Karpas-422 (cell line): ENCODE measurements around the gene LARGE1. TPM values are rescaled to one million over a fixed set of nuclear protein-coding genes. Genes with fewer than 3 reads are reported as not detected.
A peak's percentile ranks its signal among the peaks of the same experiment; 100 is the strongest.

Source experiments
- DNase-seq: peaks from one replicate; pipeline ENCODE4 v3.0.0-alpha.2; 2015
- H2AFZ ChIP-seq: fragments of 200-600 bp; sonication (generic); 2 replicates; pipeline ENCODE4 v1.6.1; 2014; ENCODE audit warnings: antibody characterized with exemption, low read length, mixed read lengths
- H3K27ac ChIP-seq: fragments of 200-600 bp; sonication (generic); 2 replicates; pipeline ENCODE4 v1.5.1; 2014; ENCODE audit warnings: mild to moderate bottlenecking, low read length, moderate library complexity
- H3K27me3 ChIP-seq: fragments of 200-600 bp; sonication (generic); 2 replicates; pipeline ENCODE4 v1.6.1; 2014; ENCODE audit warnings: low read length, mixed read lengths
- H3K36me3 ChIP-seq: fragments of 200-600 bp; sonication (generic); 2 replicates; pipeline ENCODE4 v1.6.1; 2014; ENCODE audit warnings: low read length, mixed read lengths; ENCODE audit not compliant: insufficient read depth
- H3K4me1 ChIP-seq: fragments of 200-600 bp; sonication (generic); 2 replicates; pipeline ENCODE4 v1.6.1; 2014; ENCODE audit warnings: mild to moderate bottlenecking, low read length, mixed read lengths
- H3K4me2 ChIP-seq: fragments of 200-600 bp; sonication (generic); 2 replicates; pipeline ENCODE4 v1.6.1; 2014; ENCODE audit warnings: low read length, low read depth, mild to moderate bottlenecking; ENCODE audit not compliant: poor library complexity, severe bottlenecking
- H3K4me3 ChIP-seq: fragments of 200-600 bp; sonication (generic); 2 replicates; pipeline ENCODE4 v1.5.1; 2014; ENCODE audit warnings: mild to moderate bottlenecking, antibody characterized with exemption, low read length, mixed read lengths
- H3K79me2 ChIP-seq: fragments of 200-600 bp; sonication (generic); 2 replicates; pipeline ENCODE4 v1.6.1; 2014; ENCODE audit warnings: mild to moderate bottlenecking, low read length, mixed read lengths
- H3K9ac ChIP-seq: fragments of 200-600 bp; sonication (generic); 2 replicates; pipeline ENCODE4 v1.6.0; 2014; ENCODE audit warnings: low read length
- H3K9me2 ChIP-seq: fragments of 200-600 bp; sonication (generic), shearing (Covaris generic); replicated peaks from 2 replicates; pipeline ENCODE4 v1.6.0; 2014; ENCODE audit warnings: mild to moderate bottlenecking, low read length, moderate library complexity; ENCODE audit not compliant: insufficient read depth
- H3K9me3 ChIP-seq: fragments of 300-700, 200-600 bp; sonication (generic); 2 replicates; pipeline ENCODE4 v1.6.1; 2014; ENCODE audit warnings: low read length, mixed read lengths
- H4K20me1 ChIP-seq: fragments of 200-600 bp; sonication (generic); 2 replicates; pipeline ENCODE4 v1.6.1; 2014; ENCODE audit warnings: mild to moderate bottlenecking, antibody characterized with exemption, low read length, low read depth; ENCODE audit not compliant: insufficient read depth
- total RNA-seq: library from RNA; depleted of rRNA; stranded (reverse); fragments of >200 nt; shearing (Covaris generic); gene quantifications from 2 replicates; pipeline ENCODE4 v1.2.3, GENCODE V29; 2014; ENCODE audit warnings: low replicate concordance

The LARGE1 gene
- total RNA-seq, 1 experiment from 2014 or later: 0.15 TPM

DNA sequence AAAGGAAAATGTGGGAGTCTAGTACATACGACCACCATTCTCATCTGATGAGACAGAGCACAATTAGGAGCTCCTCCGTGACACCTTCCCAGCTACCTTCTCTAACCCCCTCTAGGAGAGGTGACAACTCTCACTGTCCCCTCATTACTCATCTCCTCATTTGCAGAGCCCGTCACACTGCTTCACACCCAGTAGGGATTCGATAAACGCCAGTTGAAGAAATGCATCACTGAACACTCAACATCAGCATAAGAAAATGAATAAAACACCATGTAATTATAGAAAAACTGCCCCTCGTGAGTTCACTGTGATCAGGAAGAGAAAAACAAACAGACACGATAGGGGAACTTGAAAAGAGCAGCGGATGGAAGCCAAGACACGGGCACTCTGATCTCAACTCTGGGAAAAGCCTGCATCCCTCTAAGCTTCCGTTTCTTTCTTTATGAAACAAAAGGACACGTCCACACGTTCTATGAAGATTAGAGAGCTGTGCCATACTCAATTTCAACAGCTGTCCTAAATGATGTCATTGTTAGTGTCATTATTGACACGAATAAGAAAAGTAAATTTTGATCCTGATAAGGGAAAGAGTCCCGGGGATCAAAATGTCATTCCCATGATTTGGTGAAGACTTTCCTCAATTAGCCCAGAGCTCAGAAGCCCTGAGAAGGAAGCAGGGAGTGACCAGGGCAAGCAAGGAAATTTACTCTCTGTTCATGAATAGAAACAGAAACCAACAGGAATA is 356.9 kb downstream of the LARGE1 start:
- Histone ChIP-seq H4K20me1 (no peaks in the 10 kb centered on the region), H2AFZ (peak overlapping the region; percentile 51; the same call in 1 of the 2 replicates), H3K79me2 (no peaks in the 10 kb centered on the region), H3K4me1 (peaks cover 25% of the 10 kb centered on the region), H3K9me2 (no peaks in the 10 kb centered on the region), H3K9ac (no peak overlapping the region), H3K4me2 (peak overlapping the region; percentile 48), H3K9me3 (no peaks in the 10 kb centered on the region), H3K27me3 (no peaks in the 10 kb centered on the region), H3K4me3 (no peak overlapping the region), H3K36me3 (no peaks in the 10 kb centered on the region), H3K27ac (no peak overlapping the region)
- DNase-seq: peak; percentile 55

DNA sequence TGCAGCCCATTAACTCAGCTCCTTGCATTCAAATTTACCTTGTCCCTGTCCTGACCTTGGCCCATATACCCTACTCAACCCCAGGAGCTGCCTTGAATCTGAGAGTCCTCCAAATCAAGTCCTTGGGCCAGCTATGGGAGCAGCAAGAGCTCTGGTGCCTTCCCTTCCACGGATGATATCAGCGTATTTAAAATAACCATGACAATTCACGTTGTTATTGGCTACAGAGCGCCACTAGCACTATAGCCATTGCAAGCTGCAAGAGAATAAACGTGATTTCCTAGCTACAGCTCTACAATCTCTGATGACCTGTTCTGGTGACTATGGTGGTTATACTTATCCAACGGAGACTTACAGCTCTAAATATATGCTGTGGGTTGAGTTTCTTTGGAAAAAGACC is 357.8 kb downstream of the LARGE1 start:
- H3K4me1 ChIP-seq: peaks cover 16% of the 10 kb centered on the region
- H3K27ac ChIP-seq: no peak overlapping the region
- no peaks in the 10 kb centered on the region for H3K79me2 ChIP-seq
- H3K9me2 ChIP-seq: no peaks in the 10 kb centered on the region
- 0 out of 2 replicates have a peak overlapping the region, but pooled peaks have one; percentile 51 for H2AFZ ChIP-seq
- H3K9me3 ChIP-seq: no peaks in the 10 kb centered on the region
- H3K27me3 ChIP-seq: no peaks in the 10 kb centered on the region
- no peak overlapping the region for H3K9ac ChIP-seq
- no peaks in the 10 kb centered on the region for H4K20me1 ChIP-seq
- H3K4me2 ChIP-seq: no peak overlapping the region
- no peaks in the 10 kb centered on the region for H3K36me3 ChIP-seq
- peak; percentile 32 for DNase-seq
- no peak overlapping the region for H3K4me3 ChIP-seq

DNA sequence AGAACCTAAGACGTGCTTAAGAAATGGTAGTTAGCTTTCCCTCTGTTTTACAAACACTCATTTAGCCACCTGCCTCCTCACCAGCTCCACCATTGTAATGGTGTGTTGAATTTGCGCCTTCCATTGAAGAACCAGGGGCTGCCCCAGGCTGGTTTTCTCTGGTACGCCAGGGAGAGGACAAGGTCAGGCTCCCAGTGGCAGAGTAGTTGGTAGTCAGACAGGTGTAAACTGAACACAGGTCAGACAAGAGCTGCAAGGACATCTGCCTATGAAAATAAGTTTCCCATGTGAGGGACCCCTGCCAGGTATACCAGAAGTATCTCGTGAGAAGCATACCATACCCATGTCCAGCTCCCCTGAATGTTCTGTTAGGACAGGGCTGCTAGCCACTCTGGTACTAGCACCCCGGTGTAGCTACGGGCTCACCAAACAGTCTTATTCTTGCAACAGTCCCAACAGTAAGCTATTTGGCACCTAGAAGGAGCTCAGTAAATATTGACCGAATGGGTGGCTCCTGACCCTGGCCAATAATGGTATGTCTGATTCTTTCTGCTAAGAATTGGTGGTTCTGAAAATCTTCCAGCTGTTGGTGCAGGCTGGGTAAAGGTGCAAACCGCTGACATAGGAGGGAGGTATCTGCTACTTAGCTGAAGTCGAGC is 359.0 kb downstream of the LARGE1 start:
- peaks cover 11% of the 10 kb centered on the region for H3K4me1 ChIP-seq
- no peak overlapping the region for H3K4me2 ChIP-seq
- H3K4me3 ChIP-seq: no peak overlapping the region
- no peak overlapping the region for H2AFZ ChIP-seq
- no peak overlapping the region for H3K27ac ChIP-seq
- peak; percentile 12 for DNase-seq
- H3K27me3 ChIP-seq: no peaks in the 10 kb centered on the region
- no peaks in the 10 kb centered on the region for H3K36me3 ChIP-seq
- no peaks in the 10 kb centered on the region for H4K20me1 ChIP-seq
- no peak overlapping the region for H3K9ac ChIP-seq
- no peaks in the 10 kb centered on the region for H3K9me2 ChIP-seq
- H3K79me2 ChIP-seq: no peaks in the 10 kb centered on the region
- H3K9me3 ChIP-seq: no peaks in the 10 kb centered on the region

DNA sequence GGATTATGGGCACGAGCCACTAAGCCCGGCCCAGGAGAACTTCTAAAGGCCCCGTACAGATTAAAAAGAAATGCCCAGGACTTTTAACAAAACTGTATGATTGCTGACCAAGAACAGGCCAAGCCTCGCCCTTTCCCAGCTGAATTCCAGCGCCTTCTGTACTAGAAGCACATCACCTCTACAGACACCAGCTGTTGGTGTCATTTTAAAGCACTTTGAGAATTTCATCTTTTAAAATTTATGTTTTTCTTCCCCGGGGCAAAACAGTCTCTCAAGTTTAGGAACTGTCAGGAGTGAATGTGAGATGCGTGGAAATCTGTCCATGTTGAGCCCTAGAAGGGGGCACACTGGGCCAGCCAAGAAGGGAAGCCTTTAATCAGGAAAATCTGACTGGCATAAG is 362.4 kb downstream of the LARGE1 start:
- Histone ChIP-seq H2AFZ (no peak overlapping the region), H3K27me3 (no peaks in the 10 kb centered on the region), H3K79me2 (no peaks in the 10 kb centered on the region), H3K9me2 (no peaks in the 10 kb centered on the region), H4K20me1 (no peaks in the 10 kb centered on the region), H3K4me2 (no peak overlapping the region), H3K9me3 (no peaks in the 10 kb centered on the region), H3K27ac (no peak overlapping the region), H3K36me3 (no peaks in the 10 kb centered on the region), H3K4me1 (peaks cover 1% of the 10 kb centered on the region; the same call in 1 of the 2 replicates), H3K9ac (no peak overlapping the region), H3K4me3 (no peak overlapping the region)
- DNase-seq: peak; percentile 10

DNA sequence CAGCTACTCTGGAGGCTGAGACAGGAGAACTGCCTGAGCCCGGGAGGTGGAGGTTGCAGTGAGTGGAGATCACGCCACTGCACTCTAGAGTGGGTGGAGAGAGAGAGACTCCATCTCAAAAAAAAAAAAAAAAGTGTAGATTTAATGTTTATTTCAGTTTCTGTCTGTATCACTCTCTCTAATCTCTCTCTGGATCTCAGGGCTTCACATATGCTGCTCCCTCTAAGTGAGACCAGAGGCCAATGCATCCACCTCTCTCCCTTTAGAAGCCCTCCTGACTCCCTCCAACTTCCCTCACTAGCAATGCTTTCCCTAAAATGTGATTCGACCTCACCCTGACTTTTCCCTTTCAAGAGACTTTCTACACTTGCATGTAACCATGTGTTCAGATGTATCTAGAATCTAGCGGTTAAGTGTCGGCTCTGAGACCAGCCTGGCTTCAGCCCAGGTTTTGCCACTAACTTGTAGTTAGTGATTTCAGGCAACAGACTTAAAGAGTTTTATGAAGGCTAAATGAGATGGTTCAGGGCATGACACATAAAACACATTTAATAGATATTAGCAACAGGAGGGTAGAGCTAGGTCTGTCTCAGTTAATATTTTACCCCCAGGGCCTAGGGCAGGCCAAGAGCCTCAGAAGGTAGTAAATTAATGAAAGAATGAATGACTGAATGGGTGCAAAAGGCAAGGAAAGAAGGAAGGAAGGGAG is 364.3 kb downstream of the LARGE1 start:
- Histone ChIP-seq H3K4me2 (no peak overlapping the region), H4K20me1 (no peaks in the 10 kb centered on the region), H3K9ac (no peak overlapping the region), H3K27ac (no peak overlapping the region), H3K4me3 (no peak overlapping the region), H3K9me2 (no peaks in the 10 kb centered on the region), H3K79me2 (no peaks in the 10 kb centered on the region), H3K36me3 (no peaks in the 10 kb centered on the region), H3K27me3 (no peaks in the 10 kb centered on the region), H2AFZ (no peak overlapping the region), H3K4me1 (no peaks in the 10 kb centered on the region), H3K9me3 (no peaks in the 10 kb centered on the region)
- DNase-seq: no peak

DNA sequence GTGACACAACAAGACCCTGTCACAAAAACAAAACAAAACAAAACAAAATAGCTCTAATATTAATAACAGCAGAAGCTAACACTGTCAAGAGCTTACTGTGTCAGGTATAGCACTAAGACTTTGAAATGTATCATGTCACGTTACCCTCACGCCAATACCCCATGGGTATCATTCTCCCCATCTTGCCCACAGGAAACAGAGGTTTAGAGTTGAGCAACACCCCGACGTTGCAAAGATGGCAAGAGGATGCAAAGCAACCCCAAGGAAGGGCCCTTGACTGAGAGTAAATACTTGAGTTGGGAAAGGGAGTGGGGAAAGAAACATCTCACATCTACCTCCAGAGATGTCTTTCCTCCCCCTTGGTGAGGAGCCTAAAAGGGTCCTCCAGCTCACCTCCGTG is 366.8 kb downstream of the LARGE1 start:
- H4K20me1 ChIP-seq: no peaks in the 10 kb centered on the region
- no peak overlapping the region for H3K27ac ChIP-seq
- DNase-seq: no peak
- H3K79me2 ChIP-seq: no peaks in the 10 kb centered on the region
- no peaks in the 10 kb centered on the region for H3K9me3 ChIP-seq
- H3K4me1 ChIP-seq: no peaks in the 10 kb centered on the region
- no peaks in the 10 kb centered on the region for H3K36me3 ChIP-seq
- H3K4me3 ChIP-seq: no peak overlapping the region
- H3K4me2 ChIP-seq: no peak overlapping the region
- no peak overlapping the region for H2AFZ ChIP-seq
- no peaks in the 10 kb centered on the region for H3K27me3 ChIP-seq
- no peak overlapping the region for H3K9ac ChIP-seq
- H3K9me2 ChIP-seq: no peaks in the 10 kb centered on the region

DNA sequence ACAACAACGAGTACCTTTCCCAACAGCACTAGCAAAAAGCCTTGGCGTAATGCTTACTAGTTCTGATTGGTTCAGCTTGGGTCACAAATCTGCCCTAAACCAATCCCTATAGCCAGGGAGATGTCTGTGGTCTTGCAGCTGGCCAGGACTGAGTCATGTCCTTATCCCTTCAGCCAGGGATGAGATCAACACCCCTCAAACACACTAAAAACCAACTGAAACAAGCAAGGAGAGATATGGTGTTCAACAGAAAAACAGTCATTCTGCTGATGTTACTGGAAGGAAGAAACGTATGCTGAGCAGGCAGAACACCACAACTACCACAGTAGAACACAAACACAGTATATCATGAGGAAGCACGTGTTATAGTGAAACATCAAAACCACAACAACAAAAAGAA is 375.6 kb downstream of the LARGE1 start:
- Histone ChIP-seq H2AFZ (no peak overlapping the region), H3K9ac (no peak overlapping the region), H3K9me2 (no peaks in the 10 kb centered on the region), H3K79me2 (no peaks in the 10 kb centered on the region), H3K4me3 (no peak overlapping the region), H3K4me2 (no peak overlapping the region), H4K20me1 (no peaks in the 10 kb centered on the region), H3K36me3 (no peaks in the 10 kb centered on the region), H3K4me1 (no peaks in the 10 kb centered on the region), H3K27ac (no peak overlapping the region), H3K27me3 (no peaks in the 10 kb centered on the region), H3K9me3 (no peaks in the 10 kb centered on the region)
- no peak for DNase-seq

DNA sequence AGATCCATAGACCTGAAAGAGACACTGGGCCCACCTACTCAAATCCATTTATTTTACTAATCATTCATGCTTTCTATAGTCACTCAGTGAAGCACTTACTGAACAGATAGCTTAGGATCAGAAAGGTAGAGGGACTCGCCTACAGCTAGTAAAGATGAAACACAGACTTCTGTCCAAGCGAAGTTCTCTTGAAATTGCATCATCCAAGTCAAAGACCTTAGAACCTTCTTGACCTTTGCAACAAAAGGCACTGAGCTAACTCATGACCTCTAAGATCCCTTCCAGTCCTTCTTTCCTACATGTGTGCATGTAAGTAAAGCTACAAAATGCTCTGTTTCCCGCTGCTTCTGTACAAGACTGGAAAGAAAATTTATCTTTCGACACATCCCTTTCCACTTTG is 377.6 kb downstream of the LARGE1 start:
- H3K9me3 ChIP-seq: no peaks in the 10 kb centered on the region
- H3K27me3 ChIP-seq: no peaks in the 10 kb centered on the region
- H3K27ac ChIP-seq: no peak overlapping the region
- no peak overlapping the region for H3K4me3 ChIP-seq
- H2AFZ ChIP-seq: no peak overlapping the region
- no peaks in the 10 kb centered on the region for H3K4me1 ChIP-seq
- H3K36me3 ChIP-seq: no peaks in the 10 kb centered on the region
- H3K79me2 ChIP-seq: no peaks in the 10 kb centered on the region
- H3K9me2 ChIP-seq: no peaks in the 10 kb centered on the region
- H4K20me1 ChIP-seq: no peaks in the 10 kb centered on the region
- no peak overlapping the region for H3K4me2 ChIP-seq
- DNase-seq: no peak
- no peak overlapping the region for H3K9ac ChIP-seq
